ENCODE results near the gene RIN2. TPM values are rescaled to one million over a fixed set of nuclear protein-coding genes. Genes with fewer than 3 reads are reported as not detected.

RIN2 gene
- total RNA-seq, 1 donor: 102 TPM

DNA sequence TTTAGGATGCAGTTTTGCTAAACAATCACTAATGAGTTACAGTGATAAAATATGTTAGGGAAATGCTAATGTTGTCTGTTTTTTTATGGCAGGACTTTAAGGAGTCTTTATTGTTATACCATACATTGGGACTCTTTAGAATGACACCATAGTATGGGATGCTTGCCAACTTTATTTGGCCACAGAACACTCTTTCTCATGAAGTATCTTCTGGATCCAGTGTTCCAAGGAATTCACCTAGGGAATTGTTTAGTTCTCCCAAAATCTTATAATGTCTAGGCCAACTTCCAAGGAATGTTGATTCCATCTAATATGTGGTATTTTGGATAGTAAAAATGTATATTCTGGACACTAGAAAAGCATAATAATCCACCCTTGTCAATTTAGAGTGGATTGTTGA lies 3.3 kb downstream of the RIN2 start:
- DNase-seq (ENCODE audit: low read depth): no peak
- no peak overlapping the region for H3K4me3 ChIP-seq (ENCODE audit: low read depth, low read length)
- TF ChIP-seq CTCF (IDR thresholded peaks at IDR 0.05; ENCODE audit: insufficient read depth, low read depth, low read length): no peak

- H3K4me3 ChIP-seq (ENCODE audit: low read depth, low read length): no peak overlapping the region
- TF ChIP-seq CTCF (IDR thresholded peaks at IDR 0.05; ENCODE audit: insufficient read depth, low read depth, low read length): no peak
- no peak for DNase-seq (ENCODE audit: low read depth)
Measured at GRCh38 chr20:19761841-19762240, 3.8 kb downstream of the RIN2 start.

DNA sequence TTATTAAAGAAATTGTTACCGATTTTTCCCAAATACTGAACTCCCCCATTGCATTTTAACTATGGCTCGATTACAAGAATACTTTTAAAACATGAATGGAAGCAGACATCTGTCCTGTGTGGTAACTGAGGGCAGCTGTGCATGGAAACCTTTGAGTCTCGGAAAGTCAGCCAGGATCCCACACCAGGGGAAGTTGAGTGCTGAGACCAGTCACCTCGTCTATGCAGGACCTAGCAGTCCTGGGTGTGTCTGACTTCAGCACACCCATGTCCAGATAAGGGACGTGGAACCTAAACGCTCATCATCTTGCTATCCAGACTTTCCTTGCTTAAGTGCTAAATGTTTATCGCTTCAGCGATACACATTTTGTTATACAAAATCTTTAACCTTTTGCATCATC lies 6.1 kb downstream of the RIN2 start:
- no peak overlapping the region for H3K4me3 ChIP-seq (ENCODE audit: low read depth, low read length)
- no peak for TF ChIP-seq CTCF (IDR thresholded peaks at IDR 0.05; ENCODE audit: insufficient read depth, low read depth, low read length)
- DNase-seq (ENCODE audit: low read depth): no peak

- no peak for TF ChIP-seq CTCF (IDR thresholded peaks at IDR 0.05; ENCODE audit: insufficient read depth, low read depth, low read length)
- no peak for DNase-seq (ENCODE audit: low read depth)
- H3K4me3 ChIP-seq (ENCODE audit: low read depth, low read length): no peak overlapping the region
Measured at GRCh38 chr20:19765266-19765665, 7.2 kb downstream of the RIN2 start.

- TF ChIP-seq CTCF (IDR thresholded peaks at IDR 0.05; ENCODE audit: insufficient read depth, low read depth, low read length): no peak
- H3K4me3 ChIP-seq (ENCODE audit: low read depth, low read length): no peak overlapping the region
- DNase-seq (ENCODE audit: low read depth): no peak
Measured at GRCh38 chr20:19765913-19766312, 7.9 kb downstream of the RIN2 start.

GRCh38 chr20:19767070-19767469 lies 9.0 kb downstream of the RIN2 start:
- TF ChIP-seq CTCF (IDR thresholded peaks at IDR 0.05; ENCODE audit: insufficient read depth, low read depth, low read length): no peak
- DNase-seq (ENCODE audit: low read depth): no peak
- H3K4me3 ChIP-seq (ENCODE audit: low read depth, low read length): no peak overlapping the region

DNA sequence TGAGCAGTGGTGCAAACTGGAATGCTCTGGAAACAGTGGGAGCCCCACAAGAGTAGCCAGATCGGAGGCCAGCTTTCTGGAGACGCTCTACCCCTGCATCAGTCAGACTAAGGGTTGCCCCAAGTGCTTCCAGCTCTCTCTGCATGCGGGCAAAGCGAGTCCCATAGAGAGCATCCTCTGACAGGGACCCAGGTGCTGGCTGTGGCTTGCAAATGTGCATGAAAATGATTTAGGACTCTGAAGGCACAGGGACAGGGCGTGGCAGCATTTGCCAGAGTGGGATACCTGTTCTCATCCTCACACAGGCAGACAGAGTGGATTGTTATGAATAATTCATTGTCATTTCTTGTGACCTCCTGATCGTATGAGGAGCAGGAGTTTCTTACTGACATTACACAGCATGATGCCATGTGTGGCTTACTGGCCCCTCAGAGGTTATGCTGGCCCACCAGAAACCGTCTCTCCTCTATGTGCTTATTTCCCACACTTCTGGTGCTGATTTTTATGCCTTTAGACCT lies 10.3 kb downstream of the RIN2 start:
- no peak overlapping the region for H3K4me3 ChIP-seq (ENCODE audit: low read depth, low read length)
- no peak for DNase-seq (ENCODE audit: low read depth)
- TF ChIP-seq CTCF (IDR thresholded peaks at IDR 0.05; ENCODE audit: insufficient read depth, low read depth, low read length): no peak
